Left lobe of liver (tissue), 2 donors: ENCODE results near the gene RBMS3. TPM values are rescaled to one million over a fixed set of nuclear protein-coding genes. Genes with fewer than 3 reads are reported as not detected.
A peak's percentile ranks its signal among the peaks of the same experiment; 100 is the strongest.
"Not testable (repeated sequence)": the region's sequence is repeated elsewhere in the genome, so short reads cannot be mapped to it uniquely, and the experiment has no call there.

Source experiments
- ATAC-seq: fragments of 200-7000 bp; cut with Tn5 transposase; one replicate; pipeline ENCODE4 v1.9.1; 2020; ENCODE audit warnings: mild to moderate bottlenecking, moderate library complexity
- DNase-seq: peaks from one replicate; pipeline ENCODE4 v3.0.0-alpha.2; 2020; ENCODE audit warnings: low spot score
- total RNA-seq: library from RNA; stranded (reverse); gene quantifications from one replicate; pipeline ENCODE4 v1.2.1, GENCODE V29; 2021
- donor health status: DM: no; HTN: no; CAD: no; lungs with moderate emphysema.
- donor health status: DM: no; HTN: yes; CAD: no.

The RBMS3 gene
- total RNA-seq, 1 donor from 2014 or later = 9.6 TPM

- DNase-seq (no peak), ATAC-seq (no peak)
These were observed 691.6 kb downstream of the RBMS3 start for GRCh38 chr3:29972320-29972993.

GRCh38 chr3:29973763-29974162 lies 692.9 kb downstream of the RBMS3 start:
- no peak for DNase-seq
- ATAC-seq = no peak

- DNase-seq (no peak), ATAC-seq (no peak)
These were observed 696.0 kb downstream of the RBMS3 start for GRCh38 chr3:29976871-29977270.

GRCh38 chr3:29977360-29977759 lies 696.5 kb downstream of the RBMS3 start:
- no peak for DNase-seq

GRCh38 chr3:29978036-29978435 lies 697.2 kb downstream of the RBMS3 start:
- DNase-seq = no peak
- ATAC-seq = no peak

More at GRCh38 chr3:29977360-29977759, 696.5 kb downstream of the RBMS3 start:
- ATAC-seq = no peak

- DNase-seq (no peak), ATAC-seq (no peak)
These were observed 710.3 kb downstream of the RBMS3 start for GRCh38 chr3:29991198-29991597.

- ATAC-seq (no peak), DNase-seq (no peak)
These were observed 721.9 kb downstream of the RBMS3 start for GRCh38 chr3:30002797-30003196.

- ATAC-seq (no peak), DNase-seq (no peak)
These were observed 722.9 kb downstream of the RBMS3 start for GRCh38 chr3:30003741-30004140.

- ATAC-seq (no peak), DNase-seq (no peak)
These were observed 723.6 kb downstream of the RBMS3 start for GRCh38 chr3:30004481-30004880.

- no peak for DNase-seq
- ATAC-seq = no peak
These were observed 725.2 kb downstream of the RBMS3 start for GRCh38 chr3:30006111-30006510.

- DNase-seq (no peak), ATAC-seq (no peak)
These were observed 726.8 kb downstream of the RBMS3 start for GRCh38 chr3:30007668-30008067.

GRCh38 chr3:30011237-30011803 lies 730.4 kb downstream of the RBMS3 start:
- no peak for DNase-seq
- ATAC-seq = no peak

GRCh38 chr3:30012941-30013543 lies 732.2 kb downstream of the RBMS3 start:
- ATAC-seq (peak; percentile 92), DNase-seq (peak; percentile 54)

GRCh38 chr3:30017901-30018300 lies 737.0 kb downstream of the RBMS3 start:
- ATAC-seq = no peak
- no peak for DNase-seq

- ATAC-seq (no peak), DNase-seq (no peak)
These were observed 739.5 kb downstream of the RBMS3 start for GRCh38 chr3:30020380-30020779.

GRCh38 chr3:30024466-30024865 lies 743.6 kb downstream of the RBMS3 start:
- DNase-seq (no peak), ATAC-seq (no peak)

GRCh38 chr3:30026851-30027250 lies 746.0 kb downstream of the RBMS3 start:
- no peak for ATAC-seq
- no peak for DNase-seq

- no peak for ATAC-seq
These were observed 753.5 kb downstream of the RBMS3 start for GRCh38 chr3:30034246-30034991.

GRCh38 chr3:30035935-30036567 lies 755.2 kb downstream of the RBMS3 start:
- DNase-seq (no peak), ATAC-seq (no peak)

More at GRCh38 chr3:30034246-30034991, 753.5 kb downstream of the RBMS3 start:
- no peak for DNase-seq

- DNase-seq (no peak), ATAC-seq (no peak)
These were observed 759.3 kb downstream of the RBMS3 start for GRCh38 chr3:30040126-30040525.

GRCh38 chr3:30041481-30041880 lies 760.6 kb downstream of the RBMS3 start:
- not testable (repeated sequence) for DNase-seq, ATAC-seq
